ENCODE measurements around the gene PRKD3.

The PRKD3 gene

GRCh38 chr2:37343537-37344434 is 19.2 kb upstream of the PRKD3 start:
- DNase-seq (ENCODE audit: low read depth in 2 of 2): no peak

- DNase-seq (ENCODE audit: low read depth in 2 of 2): no peak
Observed at GRCh38 chr2:37342591-37343220, 18.1 kb upstream of the PRKD3 start.

- DNase-seq (ENCODE audit: low read depth in 2 of 2): no peak
Observed at GRCh38 chr2:37340637-37341036, 16.0 kb upstream of the PRKD3 start.

- no peak for DNase-seq (ENCODE audit: low read depth in 2 of 2)
Observed at GRCh38 chr2:37338933-37339332, 14.3 kb upstream of the PRKD3 start.

- no peak for DNase-seq (ENCODE audit: low read depth in 2 of 2)
Observed at GRCh38 chr2:37337620-37338280, 13.1 kb upstream of the PRKD3 start.

GRCh38 chr2:37335604-37336003 is 11.0 kb upstream of the PRKD3 start:
- DNase-seq (ENCODE audit: low read depth in 2 of 2): no peak

GRCh38 chr2:37333256-37333655 is 8.6 kb upstream of the PRKD3 start:
- no peak for DNase-seq (ENCODE audit: low read depth in 2 of 2)

GRCh38 chr2:37332560-37332959 is 7.9 kb upstream of the PRKD3 start:
- DNase-seq (ENCODE audit: low read depth in 2 of 2): no peak

GRCh38 chr2:37330681-37331080 is 6.0 kb upstream of the PRKD3 start:
- no peak for DNase-seq (ENCODE audit: low read depth in 2 of 2)

GRCh38 chr2:37326866-37327634 is 2.4 kb upstream of the PRKD3 start:
- no peak for DNase-seq (ENCODE audit: low read depth in 2 of 2)

- no peak for DNase-seq (ENCODE audit: low read depth in 2 of 2)
Observed at GRCh38 chr2:37326285-37326684, 1.7 kb upstream of the PRKD3 start.

- no peak for DNase-seq (ENCODE audit: low read depth in 2 of 2)
Observed at GRCh38 chr2:37325625-37326071, 1.0 kb upstream of the PRKD3 start.

- DNase-seq (ENCODE audit: low read depth in 2 of 2): no peak
Observed at GRCh38 chr2:37324536-37324785, 172 bp downstream of the PRKD3 start.

GRCh38 chr2:37323781-37324535 is 675 bp downstream of the PRKD3 start:
- peak; percentile 13 to 16 for DNase-seq (ENCODE audit: low read depth in 2 of 2)

GRCh38 chr2:37323176-37323780 is 1.4 kb downstream of the PRKD3 start:
- no peak for DNase-seq (ENCODE audit: low read depth in 2 of 2)

GRCh38 chr2:37322368-37322767 is 2.3 kb downstream of the PRKD3 start:
- DNase-seq (ENCODE audit: low read depth in 2 of 2): no peak

GRCh38 chr2:37321029-37321682 is 3.5 kb downstream of the PRKD3 start:
- no peak for DNase-seq (ENCODE audit: low read depth in 2 of 2)

GRCh38 chr2:37319754-37320609 is 4.7 kb downstream of the PRKD3 start:
- no peak for DNase-seq (ENCODE audit: low read depth in 2 of 2)

- no peak for DNase-seq (ENCODE audit: low read depth in 2 of 2)
Observed at GRCh38 chr2:37318401-37318800, 6.2 kb downstream of the PRKD3 start.

GRCh38 chr2:37317746-37318145 is 6.9 kb downstream of the PRKD3 start:
- no peak for DNase-seq (ENCODE audit: low read depth in 2 of 2)
